IPS-20b (cell line): ENCODE results near the gene ZNRF3.
A peak's percentile ranks its signal among the peaks of the same experiment; 100 is the strongest.
"Not testable (repeated sequence)": the region's sequence is repeated elsewhere in the genome, so short reads cannot be mapped to it uniquely, and the experiment has no call there.

Source experiments
- H3K27ac ChIP-seq: one replicate; pipeline ENCODE4 v1.5.1; 2013; ENCODE audit warnings: low read length
- H3K27me3 ChIP-seq: 2 replicates; pipeline ENCODE4 v1.6.1; 2013; ENCODE audit warnings: mild to moderate bottlenecking, low read length, inconsistent platforms; ENCODE audit not compliant: insufficient read depth
- H3K36me3 ChIP-seq: 2 replicates; pipeline ENCODE4 v1.6.1; 2013; ENCODE audit warnings: low read depth, mild to moderate bottlenecking, inconsistent platforms, low read length, moderate library complexity; ENCODE audit not compliant: insufficient read depth
- H3K4me1 ChIP-seq: 2 replicates; pipeline ENCODE4 v1.6.1; 2013; ENCODE audit warnings: mild to moderate bottlenecking, control low read depth, inconsistent platforms, low read length, moderate library complexity; ENCODE audit not compliant: insufficient read depth
- H3K4me3 ChIP-seq: 2 replicates; pipeline ENCODE4 v1.5.1; 2013; ENCODE audit warnings: mild to moderate bottlenecking, low read length, inconsistent platforms
- H3K9ac ChIP-seq: 2 replicates; pipeline ENCODE4 v1.6.1; 2013; ENCODE audit warnings: low read depth, mild to moderate bottlenecking, inconsistent platforms, low read length, moderate library complexity
- H3K9me3 ChIP-seq: 2 replicates; pipeline ENCODE4 v1.6.1; 2013; ENCODE audit warnings: mild to moderate bottlenecking, low read depth, low read length, inconsistent platforms; ENCODE audit not compliant: insufficient read depth

The ZNRF3 gene

DNA sequence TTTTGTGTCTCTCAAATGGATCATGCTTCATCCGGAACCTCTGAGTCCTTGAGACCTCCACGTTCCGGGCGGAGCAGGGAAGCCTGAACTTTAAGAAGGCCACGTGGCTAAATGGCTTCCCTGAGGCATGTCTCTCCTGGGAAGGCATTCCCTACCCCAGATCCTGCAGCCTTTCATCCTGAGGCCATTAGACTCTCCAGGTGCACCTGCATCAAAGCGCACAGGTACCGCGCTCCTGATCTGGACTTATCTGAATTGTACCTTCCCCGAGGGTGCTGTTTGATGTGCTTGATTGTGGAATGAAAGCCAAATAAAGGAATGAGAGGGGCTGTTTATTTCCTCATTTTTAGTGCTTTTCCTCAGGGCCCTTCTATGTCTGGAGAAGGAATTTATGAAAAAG is 155.8 kb downstream of the ZNRF3 start:
- H3K4me3 ChIP-seq, result no peak overlapping the region
- no peaks in the 10 kb centered on the region for H3K27me3 ChIP-seq
- peaks cover 4% of the 10 kb centered on the region; the same call in 1 of the 2 replicates for H3K4me1 ChIP-seq
- peaks cover 13% of the 10 kb centered on the region for H3K36me3 ChIP-seq
- H3K9me3 ChIP-seq, result no peaks in the 10 kb centered on the region
- H3K27ac ChIP-seq, result no peak overlapping the region
- no peak overlapping the region for H3K9ac ChIP-seq

DNA sequence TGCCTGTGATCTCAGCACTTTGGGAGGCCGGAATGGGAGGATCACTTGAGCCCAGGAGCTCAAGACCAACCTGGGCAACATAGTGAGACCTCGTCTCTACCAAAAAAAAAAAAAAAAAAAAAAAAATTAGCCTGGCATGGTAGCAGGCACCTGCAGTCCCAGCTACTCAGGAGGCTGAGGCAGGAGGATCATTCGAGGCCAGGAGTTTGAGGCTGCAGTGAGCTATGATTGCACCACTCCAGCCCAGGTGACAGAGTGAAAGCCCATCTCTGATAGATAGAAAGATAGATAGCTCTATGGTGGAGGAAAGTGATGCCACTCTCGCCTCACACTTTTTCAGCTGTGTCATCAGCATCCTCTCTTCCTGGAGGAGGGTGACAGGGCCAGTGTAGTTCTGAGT is 156.3 kb downstream of the ZNRF3 start:
- H3K9me3 ChIP-seq, result not testable (repeated sequence)

GRCh38 chr22:29040385-29041275 is 157.3 kb downstream of the ZNRF3 start:
- Histone ChIP-seq H3K9me3 (no peaks in the 10 kb centered on the region), H3K27ac (no peak overlapping the region), H3K9ac (no peak overlapping the region), H3K4me1 (peaks cover 4% of the 10 kb centered on the region; the same call in 1 of the 2 replicates), H3K36me3 (peaks cover 28% of the 10 kb centered on the region), H3K27me3 (no peaks in the 10 kb centered on the region), H3K4me3 (no peak overlapping the region)

More for the DNA sequence above, 156.3 kb downstream of the ZNRF3 start:
- not testable (repeated sequence) for H3K4me3 ChIP-seq, H3K4me1 ChIP-seq, H3K9ac ChIP-seq, H3K27me3 ChIP-seq, H3K27ac ChIP-seq
- peaks cover 19% of the 10 kb centered on the region for H3K36me3 ChIP-seq

DNA sequence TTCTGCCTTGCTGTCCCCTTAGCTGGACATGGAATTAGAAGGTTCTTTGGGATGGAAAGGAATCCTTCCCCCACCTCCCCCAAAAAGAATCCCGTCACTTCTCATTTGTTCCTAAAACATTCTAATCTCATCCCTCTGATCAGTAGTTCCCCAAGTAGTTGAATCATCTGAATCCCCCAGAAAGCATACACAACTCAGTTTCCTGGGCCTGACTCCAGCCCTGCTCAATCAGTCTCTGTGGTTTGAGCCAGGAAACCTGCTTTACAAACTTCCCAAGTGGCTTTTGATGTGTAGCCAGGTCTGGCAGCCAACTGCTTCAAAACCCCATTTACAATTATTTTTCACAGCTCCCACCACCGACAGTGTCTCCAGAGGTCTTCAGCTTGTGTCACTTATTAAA is 158.0 kb downstream of the ZNRF3 start:
- Histone ChIP-seq H3K9ac (no peak overlapping the region), H3K4me3 (no peak overlapping the region), H3K27me3 (no peaks in the 10 kb centered on the region), H3K36me3 (peaks cover 36% of the 10 kb centered on the region), H3K27ac (no peak overlapping the region), H3K9me3 (no peaks in the 10 kb centered on the region), H3K4me1 (peaks cover 4% of the 10 kb centered on the region; the same call in 1 of the 2 replicates)

DNA sequence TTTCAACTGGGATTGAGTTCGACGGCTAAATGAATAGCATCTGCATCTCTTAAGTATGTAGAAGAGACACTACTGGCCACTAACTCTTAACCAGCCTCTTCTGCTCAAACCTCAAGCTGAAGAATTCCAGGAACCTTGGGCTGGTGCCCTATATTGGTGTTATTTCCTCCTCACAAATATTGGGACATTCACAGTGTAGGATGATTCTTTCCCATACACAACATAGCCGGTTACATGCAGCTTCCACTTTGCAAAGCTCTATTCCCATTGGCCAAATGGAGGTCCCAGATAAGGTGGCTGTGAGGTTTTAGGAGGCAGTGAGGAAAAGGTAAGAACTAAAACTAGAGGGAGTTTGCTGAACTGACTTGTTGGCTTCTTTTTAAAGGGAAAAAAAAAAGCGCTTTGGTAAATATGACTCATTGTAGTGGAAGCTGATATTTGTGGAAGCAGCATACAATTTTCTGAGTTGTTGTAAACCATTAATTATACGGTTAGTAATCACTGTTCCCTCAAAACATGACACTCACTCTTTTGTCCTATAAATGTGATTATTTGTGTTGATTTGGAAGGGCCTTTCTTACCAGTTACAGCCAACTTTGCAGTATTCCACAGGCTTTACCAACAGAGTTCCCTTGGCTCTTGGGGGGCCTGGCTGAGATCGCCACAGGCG is 160.7 kb downstream of the ZNRF3 start:
- H3K36me3 ChIP-seq, result peaks cover 62% of the 10 kb centered on the region
- H3K4me1 ChIP-seq, result peaks cover 4% of the 10 kb centered on the region; the same call in 1 of the 2 replicates
- H3K9me3 ChIP-seq, result no peaks in the 10 kb centered on the region
- H3K27me3 ChIP-seq, result no peaks in the 10 kb centered on the region
- no peak overlapping the region for H3K27ac ChIP-seq
- H3K9ac ChIP-seq, result no peak overlapping the region
- H3K4me3 ChIP-seq, result no peak overlapping the region

DNA sequence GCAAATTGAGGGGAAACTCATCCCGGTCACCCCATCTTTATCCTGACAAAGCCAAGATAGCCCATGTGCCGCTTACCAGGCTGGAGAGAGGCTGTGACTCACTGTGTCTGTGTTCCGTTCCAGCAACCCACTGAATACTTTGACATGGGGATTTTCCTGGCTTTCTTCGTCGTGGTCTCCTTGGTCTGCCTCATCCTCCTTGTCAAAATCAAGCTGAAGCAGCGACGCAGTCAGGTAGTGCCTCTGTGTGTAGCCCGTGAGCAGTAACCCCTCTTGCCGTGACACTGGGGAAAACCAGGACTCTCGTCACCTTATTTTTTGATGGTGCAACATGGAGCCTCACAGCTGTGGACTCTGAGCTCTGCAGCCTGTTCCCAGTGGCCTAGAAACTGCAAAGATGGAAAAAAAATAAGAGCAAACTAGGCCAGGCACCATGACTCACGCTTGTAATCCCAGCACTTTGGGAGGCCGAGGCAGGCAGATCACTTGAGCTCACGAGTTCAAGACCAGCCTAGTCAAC is 161.3 kb downstream of the ZNRF3 start:
- no peak overlapping the region for H3K4me3 ChIP-seq
- peaks cover 4% of the 10 kb centered on the region; the same call in 1 of the 2 replicates for H3K4me1 ChIP-seq
- H3K27ac ChIP-seq, result no peak overlapping the region
- no peaks in the 10 kb centered on the region for H3K9me3 ChIP-seq
- H3K27me3 ChIP-seq, result no peaks in the 10 kb centered on the region
- no peak overlapping the region for H3K9ac ChIP-seq
- H3K36me3 ChIP-seq, result peaks cover 69% of the 10 kb centered on the region

DNA sequence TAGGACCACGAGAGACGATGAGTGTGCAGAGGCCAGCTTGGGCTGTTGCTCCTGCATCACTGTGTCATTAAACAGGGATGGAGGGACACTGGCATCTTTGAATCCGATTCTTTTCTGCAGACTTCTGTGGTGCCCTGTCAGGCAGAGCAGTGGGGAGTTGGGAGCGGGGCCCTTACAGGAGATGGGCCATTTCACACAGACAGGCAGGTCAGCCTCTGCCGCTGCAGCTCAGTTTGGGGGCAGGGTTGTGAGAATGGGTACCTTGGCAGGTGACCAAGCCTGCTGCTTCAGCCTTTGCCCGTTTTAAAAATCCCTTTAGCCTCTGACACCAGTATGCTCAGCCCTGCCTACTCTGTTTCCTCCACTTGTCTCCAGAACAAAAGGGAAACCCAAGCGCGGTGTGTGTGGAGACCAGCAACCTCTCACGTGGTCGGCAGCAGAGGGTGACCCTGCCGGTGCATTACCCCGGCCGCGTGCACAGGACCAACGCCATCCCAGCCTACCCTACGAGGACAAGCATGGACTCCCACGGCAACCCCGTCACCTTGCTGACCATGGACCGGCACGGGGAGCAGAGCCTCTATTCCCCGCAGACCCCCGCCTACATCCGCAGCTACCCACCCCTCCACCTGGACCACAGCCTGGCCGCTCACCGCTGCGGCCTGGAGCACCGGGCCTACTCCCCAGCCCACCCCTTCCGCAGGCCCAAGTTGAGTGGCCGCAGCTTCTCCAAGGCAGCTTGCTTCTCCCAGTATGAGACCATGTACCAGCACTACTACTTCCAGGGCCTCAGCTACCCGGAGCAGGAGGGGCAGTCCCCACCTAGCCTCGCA is 165.7 kb downstream of the ZNRF3 start:
- no peak overlapping the region for H3K4me3 ChIP-seq
- peaks cover 6% of the 10 kb centered on the region; the same call in 1 of the 2 replicates for H3K4me1 ChIP-seq
- H3K27me3 ChIP-seq, result no peaks in the 10 kb centered on the region
- H3K9ac ChIP-seq, result no peak overlapping the region
- no peak overlapping the region for H3K27ac ChIP-seq
- H3K9me3 ChIP-seq, result no peaks in the 10 kb centered on the region
- peaks cover 73% of the 10 kb centered on the region for H3K36me3 ChIP-seq

- Histone ChIP-seq H3K27me3 (no peaks in the 10 kb centered on the region), H3K4me3 (no peak overlapping the region), H3K27ac (no peak overlapping the region), H3K9me3 (no peaks in the 10 kb centered on the region), H3K9ac (no peak overlapping the region), H3K4me1 (peaks cover 13% of the 10 kb centered on the region; the same call in 1 of the 2 replicates), H3K36me3 (peaks cover 66% of the 10 kb centered on the region)
Measured at GRCh38 chr22:29049655-29050263, 166.4 kb downstream of the ZNRF3 start.

DNA sequence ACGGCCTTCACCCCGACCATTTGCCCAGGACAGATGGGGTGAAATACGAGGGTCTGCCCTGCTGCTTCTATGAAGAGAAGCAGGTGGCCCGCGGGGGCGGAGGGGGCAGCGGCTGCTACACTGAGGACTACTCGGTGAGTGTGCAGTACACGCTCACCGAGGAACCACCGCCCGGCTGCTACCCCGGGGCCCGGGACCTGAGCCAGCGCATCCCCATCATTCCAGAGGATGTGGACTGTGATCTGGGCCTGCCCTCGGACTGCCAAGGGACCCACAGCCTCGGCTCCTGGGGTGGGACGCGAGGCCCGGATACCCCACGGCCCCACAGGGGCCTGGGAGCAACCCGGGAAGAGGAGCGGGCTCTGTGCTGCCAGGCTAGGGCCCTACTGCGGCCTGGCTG is 167.1 kb downstream of the ZNRF3 start:
- Histone ChIP-seq H3K36me3 (peaks cover 59% of the 10 kb centered on the region), H3K27me3 (no peaks in the 10 kb centered on the region), H3K9me3 (no peaks in the 10 kb centered on the region), H3K4me3 (no peak overlapping the region), H3K27ac (no peak overlapping the region), H3K4me1 (peaks cover 20% of the 10 kb centered on the region; the same call in 1 of the 2 replicates), H3K9ac (no peak overlapping the region)

DNA sequence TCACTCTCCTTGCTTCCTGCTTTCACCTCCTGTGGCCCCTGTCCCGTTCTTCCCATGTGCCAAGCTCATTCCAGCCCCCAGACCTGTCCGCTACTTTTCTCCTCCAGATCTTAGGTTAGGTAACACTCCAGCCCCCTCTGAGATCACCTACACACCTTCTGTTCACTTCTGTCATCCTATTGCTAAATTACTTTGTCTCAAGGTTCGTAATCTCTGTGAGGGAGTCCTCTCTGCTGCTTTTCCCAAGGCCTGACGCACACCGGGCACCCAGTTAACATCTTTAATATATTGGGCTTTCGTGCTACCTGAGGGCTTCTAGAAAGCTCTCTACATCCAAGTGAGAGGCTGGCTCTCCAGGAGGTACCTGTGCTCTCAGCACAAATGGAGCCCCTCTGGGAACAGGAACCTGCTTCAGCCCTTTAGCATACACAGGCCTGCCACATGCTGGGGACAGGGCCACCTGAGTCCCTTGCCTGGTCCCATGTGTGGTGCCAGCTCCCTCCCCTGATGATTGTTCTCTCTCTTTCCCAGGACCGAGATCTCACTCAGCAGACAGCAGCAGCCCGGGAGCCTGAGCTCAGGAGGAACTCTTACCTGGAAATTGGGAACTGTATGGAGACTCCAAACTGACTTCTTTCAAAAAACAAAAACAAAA is 169.8 kb downstream of the ZNRF3 start:
- no peak overlapping the region for H3K4me3 ChIP-seq
- peaks cover 32% of the 10 kb centered on the region for H3K36me3 ChIP-seq
- H3K4me1 ChIP-seq, result peaks cover 24% of the 10 kb centered on the region; the same call in 1 of the 2 replicates
- H3K9me3 ChIP-seq, result no peaks in the 10 kb centered on the region
- no peak overlapping the region for H3K27ac ChIP-seq
- 0 out of 2 replicates have a peak overlapping the region, but pooled peaks have one; percentile 30 for H3K9ac ChIP-seq
- H3K27me3 ChIP-seq, result no peaks in the 10 kb centered on the region
